IMR-90 (cell line): ENCODE results near the gene GRM2. TPM values are rescaled to one million over a fixed set of nuclear protein-coding genes. Genes with fewer than 3 reads are reported as not detected.

Experiments
- ATAC-seq: fragments of 200-7000 bp; cut with Tn5 transposase; 2 replicates; pipeline ENCODE4 v1.9.1; 2020; ENCODE audit warnings: low read depth, mild to moderate bottlenecking, moderate library complexity
- BruUV-seq: library from RNA; stranded (reverse); fragments of 400-500 nt; replicated peaks from 2 replicates; lab custom pipeline; 2021; lab: Mats Ljungman, UMichigan
- CTCF ChIA-PET: fragments of 300-600 bp; formaldehyde crosslinking; extraction: SDS; loops from one replicate; lab custom pipeline; 2021; ENCODE audit warnings: antibody characterized with exemption; lab: Yijun Ruan, JAX
- POLR2A ChIA-PET: fragments of 300-600 bp; sonication (Branson Sonifier 250); formaldehyde crosslinking; loops from one replicate; lab custom pipeline; 2022; ENCODE audit warnings: antibody characterized with exemption; ENCODE audit not compliant: unreplicated experiment; lab: Charles Lee
- DNase-seq: peaks from one replicate; pipeline ENCODE4 v3.0.0; 2013
- H2AFZ ChIP-seq: replicated peaks from 2 replicates; pipeline ENCODE3; 2013; ENCODE audit warnings: low read length, mild to moderate bottlenecking; ENCODE audit not compliant: poor library complexity
- H2AK5ac ChIP-seq: 2 replicates; pipeline ENCODE4 v1.6.1; 2013; ENCODE audit warnings: low read depth, low read length, inconsistent platforms
- H2AK9ac ChIP-seq: replicated peaks from 2 replicates; pipeline ENCODE3; 2013; ENCODE audit warnings: mild to moderate bottlenecking, low read depth, low read length, moderate library complexity; ENCODE audit not compliant: poor library complexity
- H2BK120ac ChIP-seq: 2 replicates; pipeline ENCODE4 v1.6.1; 2013; ENCODE audit warnings: low read depth, low read length, inconsistent platforms
- H2BK15ac ChIP-seq: 3 replicates; pipeline ENCODE4 v1.6.1; 2013; ENCODE audit warnings: low read depth, low read length, inconsistent platforms
- H2BK20ac ChIP-seq: 2 replicates; pipeline ENCODE4 v1.6.1; 2013; ENCODE audit warnings: low read depth, mild to moderate bottlenecking, inconsistent platforms, low read length, moderate library complexity
- H2BK5ac ChIP-seq: 2 replicates; pipeline ENCODE4 v1.6.1; 2013; ENCODE audit warnings: mild to moderate bottlenecking, low read depth, low read length, inconsistent platforms; ENCODE audit not compliant: poor library complexity, severe bottlenecking
- H3K14ac ChIP-seq: replicated peaks from 2 replicates; pipeline ENCODE4 v1.6.1; 2013; ENCODE audit warnings: low read depth, low read length, inconsistent platforms
- H3K18ac ChIP-seq: 2 replicates; pipeline ENCODE4 v1.6.1; 2013; ENCODE audit warnings: low read depth, low read length, control low read depth
- H3K23ac ChIP-seq: 2 replicates; pipeline ENCODE4 v1.6.1; 2013; ENCODE audit warnings: low read depth, low read length, inconsistent platforms
- H3K27ac ChIP-seq: 2 replicates; pipeline ENCODE4 v1.5.1; 2013; ENCODE audit warnings: mild to moderate bottlenecking, control low read depth, low read length; ENCODE audit not compliant: insufficient read depth
- H3K27me3 ChIP-seq: 2 replicates; pipeline ENCODE4 v1.6.1; 2013; ENCODE audit warnings: low read length; ENCODE audit not compliant: control insufficient read depth, insufficient read depth
- H3K36me3 ChIP-seq: 2 replicates; pipeline ENCODE4 v1.6.1; 2013; ENCODE audit warnings: low read length, mixed read lengths; ENCODE audit not compliant: control insufficient read depth, insufficient read depth
- H3K4ac ChIP-seq: 2 replicates; pipeline ENCODE4 v1.6.1; 2013; ENCODE audit warnings: low read depth, low read length, inconsistent platforms
- H3K4me1 ChIP-seq: 2 replicates; pipeline ENCODE4 v1.6.1; 2013; ENCODE audit warnings: low read length, mixed read lengths; ENCODE audit not compliant: control insufficient read depth, insufficient read depth
- H3K4me2 ChIP-seq: 2 replicates; pipeline ENCODE4 v1.6.1; 2013; ENCODE audit warnings: low read depth, mild to moderate bottlenecking, control low read depth, low read length, moderate library complexity
- H3K4me3 ChIP-seq: 2 replicates; pipeline ENCODE4 v1.5.1; 2013; ENCODE audit warnings: low read depth, mild to moderate bottlenecking, control low read depth, low read length, moderate library complexity; ENCODE audit not compliant: insufficient read depth
- H3K56ac ChIP-seq: 2 replicates; pipeline ENCODE4 v1.6.1; 2013; ENCODE audit warnings: low read length, inconsistent platforms; ENCODE audit not compliant: insufficient read depth; ENCODE audit errors: extremely low read depth
- H3K79me1 ChIP-seq, 2 experiments: 2 replicates each; pipeline ENCODE4 v1.6.1; 2013; ENCODE audit warnings: low read length in 2 of 2, inconsistent platforms in 1 of 2, low read depth in 1 of 2
- H3K9ac ChIP-seq: 2 replicates; pipeline ENCODE4 v1.6.1; 2013; ENCODE audit warnings: low read depth, low read length, control low read depth
- H3K9me1 ChIP-seq: 2 replicates; pipeline ENCODE4 v1.6.1; 2013; ENCODE audit warnings: low read length, inconsistent platforms; ENCODE audit not compliant: insufficient read depth
- H3K9me3 ChIP-seq: 2 replicates; pipeline ENCODE4 v1.6.1; 2013; ENCODE audit warnings: low read length; ENCODE audit not compliant: control insufficient read depth, insufficient read depth
- H4K20me1 ChIP-seq: 2 replicates; pipeline ENCODE4 v1.6.1; 2013; ENCODE audit warnings: low read length, inconsistent platforms; ENCODE audit not compliant: insufficient read depth
- H4K5ac ChIP-seq: 2 replicates; pipeline ENCODE4 v1.6.1; 2013; ENCODE audit warnings: mild to moderate bottlenecking, low read depth, low read length, control low read depth
- H4K8ac ChIP-seq, 2 experiments: 2 replicates each; pipeline ENCODE4 v1.6.1; 2013; ENCODE audit warnings: low read depth in 2 of 2, low read length in 2 of 2, control low read depth in 1 of 2, inconsistent platforms in 1 of 2
- H4K91ac ChIP-seq: 2 replicates; pipeline ENCODE4 v1.6.1; 2013; ENCODE audit warnings: low read depth, low read length, inconsistent platforms; ENCODE audit not compliant: insufficient read depth
- BHLHE40 ChIP-seq: fragments of 150-350 bp; IDR thresholded peaks from 2 replicates; pipeline ENCODE4 v1.6.1; 2016; ENCODE audit warnings: mild to moderate bottlenecking, low read depth, low read length
- CEBPB ChIP-seq: IDR thresholded peaks from 2 replicates; pipeline ENCODE4 v1.6.1; 2012; ENCODE audit warnings: low read depth, low read length, improper control_type of control experiment
- FOS ChIP-seq: fragments of 150-350 bp; IDR thresholded peaks from 2 replicates; pipeline ENCODE4 v1.6.1; 2016; ENCODE audit warnings: low read depth, low read length
- MAFK ChIP-seq: IDR thresholded peaks from 2 replicates; pipeline ENCODE4 v1.6.1; 2012; ENCODE audit warnings: low read depth, low read length, improper control_type of control experiment
- MAZ ChIP-seq: IDR thresholded peaks from 2 replicates; pipeline ENCODE4 v1.6.1; 2012; ENCODE audit warnings: low read depth, mild to moderate bottlenecking, low read length, improper control_type of control experiment, moderate library complexity, borderline replicate concordance
- MXI1 ChIP-seq: IDR thresholded peaks from 2 replicates; pipeline ENCODE4 v1.6.1; 2012; ENCODE audit warnings: low read depth, mild to moderate bottlenecking, low read length, moderate library complexity, borderline replicate concordance
- NFE2L2 ChIP-seq: fragments of 150-350 bp; IDR thresholded peaks from 2 replicates; pipeline ENCODE4 v1.6.1; 2016; ENCODE audit warnings: low read depth, mild to moderate bottlenecking, low read length
- POLR2A ChIP-seq: IDR thresholded peaks from 2 replicates; pipeline ENCODE4 v1.6.1; 2012; ENCODE audit warnings: mild to moderate bottlenecking, low read depth, low read length
- RAD21 ChIP-seq: IDR thresholded peaks from 2 replicates; pipeline ENCODE4 v1.6.1; 2012; ENCODE audit warnings: low read length, improper control_type of control experiment
- RCOR1 ChIP-seq: IDR thresholded peaks from 2 replicates; pipeline ENCODE4 v1.6.1; 2012; ENCODE audit warnings: mild to moderate bottlenecking, low read length, improper control_type of control experiment; ENCODE audit not compliant: insufficient replicate concordance
- RFX5 ChIP-seq: IDR thresholded peaks from 2 replicates; pipeline ENCODE4 v1.8.0; 2012; ENCODE audit warnings: low read depth, mild to moderate bottlenecking, low read length, moderate library complexity
- SMC3 ChIP-seq: fragments of 150-350 bp; IDR thresholded peaks from 2 replicates; pipeline ENCODE4 v1.6.1; 2016; ENCODE audit warnings: low read depth, mild to moderate bottlenecking, antibody characterized with exemption, low read length, moderate library complexity
- WGBS, 2 experiments: methylation state at CpG; one replicate each; pipeline versions ENCODE4 v1.1.5 to v1.1.7; 2013; ENCODE audit warnings: missing lambda C conversion rate in 2 of 2; ENCODE audit not compliant: insufficient read length in 1 of 2; ENCODE audit errors: extremely low coverage in 2 of 2; 5-methylcytosine and 5-hydroxymethylcytosine counted together
- dilution Hi-C: fragments of 300-500 bp; cut with HindIII; formaldehyde crosslinking; loops from one replicate; pipeline ENCODE4 v1.14.3; 2018; ENCODE audit warnings: low sequenced_read_pairs; ENCODE audit not compliant: unreplicated experiment
- in situ Hi-C: fragments of 300-500 bp; cut with MboI; formaldehyde crosslinking; loops from 3 replicates; pipeline ENCODE4 v1.14.3; 2019; ENCODE audit warnings: low sequenced_read_pairs, inconsistent platforms, mixed read lengths
- intact Hi-C: fragments of 100-400 bp; cut with micrococcal nuclease; formaldehyde crosslinking; loops from 2 replicates; pipeline ENCODE4 v1.10.0; 2022
- polyA plus RNA-seq, 3 experiments: library from polyadenylated mRNA; depleted of rRNA; stranded (reverse); fragments of >200 nt; gene quantifications; 2 replicates each; pipeline ENCODE4 v1.2.3, GENCODE V29; 2012; ENCODE audit warnings: low replicate concordance in 1 of 3
- total RNA-seq: library from RNA; depleted of rRNA; stranded (reverse); fragments of >200 nt; gene quantifications from 2 replicates; pipeline ENCODE4 v1.2.3, GENCODE V29; 2012
- TF ChIP-seq, protein P1 (sequence below): conservative IDR thresholded peaks from 2 replicates; pipeline ENCODE4 v1.5.1; 2012; ENCODE audit warnings: mild to moderate bottlenecking, low read depth, low read length, improper control_type of control experiment
- TF ChIP-seq, protein P2 (sequence below): fragments of 150-350 bp; IDR thresholded peaks from 2 replicates; pipeline ENCODE4 v1.6.1; 2017; ENCODE audit warnings: mild to moderate bottlenecking, antibody characterized with exemption, low read length, low read depth

The GRM2 gene
- total and polyA plus RNA-seq, 2 of the 4 experiments (the other 2 are of a cell fraction), result under 0.01 to 0.14 TPM

DNA sequence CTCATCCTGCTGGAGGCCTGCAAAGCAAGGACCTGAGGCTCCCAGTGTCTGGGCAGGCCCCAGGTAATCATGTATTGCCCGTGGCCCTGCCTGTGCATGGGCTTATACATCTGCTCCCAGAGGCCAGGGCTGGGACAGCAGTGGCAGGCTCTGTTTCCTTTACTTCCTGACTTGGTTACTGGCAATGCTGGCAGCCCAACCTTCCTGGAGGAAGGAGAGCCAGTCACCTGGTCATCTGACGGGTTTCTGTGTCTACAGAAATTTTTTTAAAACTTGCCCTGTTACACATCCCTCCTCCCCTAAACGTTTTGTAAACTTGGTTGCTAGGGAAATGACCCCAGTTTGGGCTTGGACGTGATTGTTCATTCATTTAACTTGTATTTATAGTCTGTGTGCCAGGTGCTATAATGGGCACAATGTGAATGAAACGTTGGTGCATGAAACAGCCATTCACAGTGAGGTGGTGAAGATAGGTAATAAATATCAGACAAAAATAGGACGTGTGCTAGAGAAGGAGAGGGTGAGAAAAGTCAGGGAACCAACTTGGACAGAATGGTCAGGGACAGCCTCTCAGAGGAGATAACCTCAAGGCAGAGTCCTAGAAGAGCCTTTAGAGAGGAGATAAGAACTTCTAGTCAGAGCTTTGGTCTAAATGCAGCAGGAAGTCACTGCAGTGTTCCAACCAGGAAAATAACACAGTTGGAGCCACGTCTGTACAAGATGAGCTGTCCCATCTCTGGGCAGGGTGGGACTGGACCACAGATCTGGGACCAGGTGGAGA lies 21.7 kb upstream of the GRM2 start:
- H2BK15ac ChIP-seq, result no peak overlapping the region
- H3K4me2 ChIP-seq, result no peak overlapping the region
- no peak for ATAC-seq
- no peak overlapping the region for H3K27ac ChIP-seq
- no peak overlapping the region for H4K91ac ChIP-seq
- H3K9me3 ChIP-seq, result no peaks in the 10 kb centered on the region
- DNase-seq, result no peak
- dilution Hi-C loops, result no loop called here
- intact Hi-C loops, result no loop called here
- CTCF ChIA-PET, result no interaction called here
- H2AK9ac ChIP-seq, result no peak overlapping the region
- H2BK5ac ChIP-seq, result no peak overlapping the region
- WGBS, 2 experiments, result 60% methylated on average over 1 of the region's 7 CpGs; no CpG with 5 or more reads in 1 of the 2 experiments
- no peak overlapping the region for H3K18ac ChIP-seq
- no peak overlapping the region for H3K23ac ChIP-seq
- in situ Hi-C loops, result loop anchor here (5.0 to 25.0 kb wide), 2 partner anchors 183 to 1073 kb away; partner anchors contain the start of genes CISH, DCAF1 and MAPKAPK3
- no peak overlapping the region for H2AK5ac ChIP-seq
- H3K4ac ChIP-seq, result no peak overlapping the region
- POLR2A ChIA-PET, result no interaction called here
- H2BK120ac ChIP-seq, result no peak overlapping the region
- peaks cover 10% of the 10 kb centered on the region for H3K9me1 ChIP-seq
- peaks cover 18 to 23% of the 10 kb centered on the region in 2 experiments; a peak in 3 of 4 replicates for H3K79me1 ChIP-seq
- H3K4me1 ChIP-seq, result peaks cover 8% of the 10 kb centered on the region
- no peak overlapping the region for H4K5ac ChIP-seq
- no peak overlapping the region for H4K8ac ChIP-seq
- no peak overlapping the region for H3K4me3 ChIP-seq
- BruUV-seq, result no TSS peak
- H2BK20ac ChIP-seq, result no peak overlapping the region
- H3K14ac ChIP-seq, result no peak overlapping the region
- no peak overlapping the region for H3K9ac ChIP-seq
- H3K36me3 ChIP-seq, result peaks cover 28% of the 10 kb centered on the region
- peaks cover 24% of the 10 kb centered on the region for H4K20me1 ChIP-seq
- no peak overlapping the region for H3K56ac ChIP-seq
- TF ChIP-seq SMC3, result no peak
- TF ChIP-seq POLR2A, result no peak
- TF ChIP-seq, protein P1, sequence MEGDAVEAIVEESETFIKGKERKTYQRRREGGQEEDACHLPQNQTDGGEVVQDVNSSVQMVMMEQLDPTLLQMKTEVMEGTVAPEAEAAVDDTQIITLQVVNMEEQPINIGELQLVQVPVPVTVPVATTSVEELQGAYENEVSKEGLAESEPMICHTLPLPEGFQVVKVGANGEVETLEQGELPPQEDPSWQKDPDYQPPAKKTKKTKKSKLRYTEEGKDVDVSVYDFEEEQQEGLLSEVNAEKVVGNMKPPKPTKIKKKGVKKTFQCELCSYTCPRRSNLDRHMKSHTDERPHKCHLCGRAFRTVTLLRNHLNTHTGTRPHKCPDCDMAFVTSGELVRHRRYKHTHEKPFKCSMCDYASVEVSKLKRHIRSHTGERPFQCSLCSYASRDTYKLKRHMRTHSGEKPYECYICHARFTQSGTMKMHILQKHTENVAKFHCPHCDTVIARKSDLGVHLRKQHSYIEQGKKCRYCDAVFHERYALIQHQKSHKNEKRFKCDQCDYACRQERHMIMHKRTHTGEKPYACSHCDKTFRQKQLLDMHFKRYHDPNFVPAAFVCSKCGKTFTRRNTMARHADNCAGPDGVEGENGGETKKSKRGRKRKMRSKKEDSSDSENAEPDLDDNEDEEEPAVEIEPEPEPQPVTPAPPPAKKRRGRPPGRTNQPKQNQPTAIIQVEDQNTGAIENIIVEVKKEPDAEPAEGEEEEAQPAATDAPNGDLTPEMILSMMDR, result no peak
- TF ChIP-seq RCOR1, result no peak
- no peak for TF ChIP-seq RFX5
- no peak for TF ChIP-seq CEBPB
- no peak for TF ChIP-seq MAZ
- TF ChIP-seq RAD21, result no peak
- no peak for TF ChIP-seq MAFK
- TF ChIP-seq MXI1, result no peak
- TF ChIP-seq BHLHE40, result no peak
- TF ChIP-seq, protein P2, sequence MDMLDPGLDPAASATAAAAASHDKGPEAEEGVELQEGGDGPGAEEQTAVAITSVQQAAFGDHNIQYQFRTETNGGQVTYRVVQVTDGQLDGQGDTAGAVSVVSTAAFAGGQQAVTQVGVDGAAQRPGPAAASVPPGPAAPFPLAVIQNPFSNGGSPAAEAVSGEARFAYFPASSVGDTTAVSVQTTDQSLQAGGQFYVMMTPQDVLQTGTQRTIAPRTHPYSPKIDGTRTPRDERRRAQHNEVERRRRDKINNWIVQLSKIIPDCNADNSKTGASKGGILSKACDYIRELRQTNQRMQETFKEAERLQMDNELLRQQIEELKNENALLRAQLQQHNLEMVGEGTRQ, result no peak
- TF ChIP-seq NFE2L2, result no peak
- no peak for TF ChIP-seq FOS
- no peaks in the 10 kb centered on the region for H3K27me3 ChIP-seq
- H2AFZ ChIP-seq, result no peak overlapping the region
